ENCODE results near the gene SORCS1.

DNA sequence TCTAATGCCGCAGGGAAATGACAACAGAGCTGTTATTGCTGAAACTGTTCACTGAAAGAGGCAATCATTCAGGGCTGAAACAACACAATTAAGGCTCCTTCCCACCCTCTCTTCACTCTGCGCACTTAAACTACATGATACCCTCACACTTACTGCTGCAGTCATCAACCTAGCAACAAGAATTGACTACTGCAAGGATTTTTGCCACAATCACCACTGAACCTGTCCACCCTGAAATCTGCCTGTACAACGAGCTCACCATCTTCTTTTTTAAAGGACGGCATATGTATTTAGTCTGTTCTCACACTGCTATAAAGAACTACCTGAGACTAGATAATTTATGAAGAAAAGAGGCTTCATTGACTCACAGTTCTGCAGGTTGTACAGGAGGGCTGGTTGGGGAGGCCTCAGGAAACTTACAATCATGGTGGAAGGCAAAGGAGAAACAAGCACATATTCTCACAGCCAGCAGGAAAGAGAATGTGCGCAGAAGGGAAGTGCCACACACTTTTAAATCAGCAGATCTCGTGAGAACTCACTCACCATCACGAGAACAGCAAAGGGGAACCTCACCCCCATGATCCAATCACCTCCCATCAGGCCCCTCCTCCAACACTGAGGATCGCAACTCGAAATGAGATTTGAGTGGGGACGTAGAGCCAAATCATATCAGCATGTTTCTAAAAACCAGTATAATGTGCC, 131.7 kb downstream of the SORCS1 start:
- TF ChIP-seq, protein P1, sequence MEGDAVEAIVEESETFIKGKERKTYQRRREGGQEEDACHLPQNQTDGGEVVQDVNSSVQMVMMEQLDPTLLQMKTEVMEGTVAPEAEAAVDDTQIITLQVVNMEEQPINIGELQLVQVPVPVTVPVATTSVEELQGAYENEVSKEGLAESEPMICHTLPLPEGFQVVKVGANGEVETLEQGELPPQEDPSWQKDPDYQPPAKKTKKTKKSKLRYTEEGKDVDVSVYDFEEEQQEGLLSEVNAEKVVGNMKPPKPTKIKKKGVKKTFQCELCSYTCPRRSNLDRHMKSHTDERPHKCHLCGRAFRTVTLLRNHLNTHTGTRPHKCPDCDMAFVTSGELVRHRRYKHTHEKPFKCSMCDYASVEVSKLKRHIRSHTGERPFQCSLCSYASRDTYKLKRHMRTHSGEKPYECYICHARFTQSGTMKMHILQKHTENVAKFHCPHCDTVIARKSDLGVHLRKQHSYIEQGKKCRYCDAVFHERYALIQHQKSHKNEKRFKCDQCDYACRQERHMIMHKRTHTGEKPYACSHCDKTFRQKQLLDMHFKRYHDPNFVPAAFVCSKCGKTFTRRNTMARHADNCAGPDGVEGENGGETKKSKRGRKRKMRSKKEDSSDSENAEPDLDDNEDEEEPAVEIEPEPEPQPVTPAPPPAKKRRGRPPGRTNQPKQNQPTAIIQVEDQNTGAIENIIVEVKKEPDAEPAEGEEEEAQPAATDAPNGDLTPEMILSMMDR (IDR thresholded peaks at IDR 0.05; ENCODE audit: insufficient read depth, low read length, poor library complexity, severe bottlenecking): no peak
- TF ChIP-seq EZH2phosphoT487 (conservative IDR thresholded peaks at IDR 0.05; ENCODE audit: low read length): no peak
